Measurements from ENCODE around the gene SLC32A1.

GRCh38 chr20:38715646-38716045 lies 8.6 kb upstream of the SLC32A1 start:
- TF ChIP-seq POLR2A (IDR thresholded peaks at IDR 0.05; ENCODE audit: low read length) (no peak), GATA1 (IDR thresholded peaks at IDR 0.05; ENCODE audit: low read depth, low read length) (no peak)
